KMS-11 (cell line): ENCODE data around the gene ASS1.

Experiments used
- H2AFZ ChIP-seq: fragments of 200-600 bp; sonication (generic); 2 replicates; pipeline ENCODE4 v1.6.1; 2016; ENCODE audit warnings: antibody characterized with exemption, mixed run types, low read depth
- H3K27ac ChIP-seq: fragments of 200-600 bp; sonication (generic); 2 replicates; pipeline ENCODE4 v1.6.1; 2016; ENCODE audit warnings: mild to moderate bottlenecking, mixed run types
- H3K27me3 ChIP-seq: fragments of 200-600 bp; sonication (generic); 2 replicates; pipeline ENCODE4 v1.6.1; 2017; ENCODE audit warnings: mild to moderate bottlenecking, low read depth, mixed run types, moderate library complexity; ENCODE audit not compliant: insufficient read depth
- H3K36me3 ChIP-seq: fragments of 200-600 bp; sonication (generic); 2 replicates; pipeline ENCODE4 v1.6.1; 2017; ENCODE audit warnings: mild to moderate bottlenecking, mixed run types; ENCODE audit not compliant: insufficient read depth
- H3K4me1 ChIP-seq: fragments of 200-600 bp; sonication (generic); 2 replicates; pipeline ENCODE4 v1.6.1; 2016; ENCODE audit warnings: mild to moderate bottlenecking, low read depth, mixed run types; ENCODE audit not compliant: poor library complexity, severe bottlenecking
- H3K4me2 ChIP-seq: fragments of 200-600 bp; sonication (generic); 2 replicates; pipeline ENCODE4 v1.7.0; 2016; ENCODE audit warnings: mild to moderate bottlenecking, mixed run types
- H3K4me3 ChIP-seq: fragments of 200-600 bp; sonication (generic); IDR thresholded peaks from 2 replicates; pipeline ENCODE4 v1.6.1; 2017; ENCODE audit warnings: low read depth, low read length, mixed read lengths; ENCODE audit not compliant: insufficient read depth
- H3K79me2 ChIP-seq: fragments of 200-600 bp; sonication (generic); 2 replicates; pipeline ENCODE4 v1.6.1; 2016; ENCODE audit warnings: low read depth, mixed run types; ENCODE audit not compliant: insufficient read depth
- H3K9ac ChIP-seq: fragments of 200-600 bp; sonication (generic); 2 replicates; pipeline ENCODE4 v1.6.1; 2016; ENCODE audit warnings: mild to moderate bottlenecking, mixed run types
- H4K20me1 ChIP-seq: fragments of 200-600 bp; sonication (generic); 2 replicates; pipeline ENCODE4 v1.6.1; 2016; ENCODE audit warnings: mild to moderate bottlenecking, mixed run types; ENCODE audit not compliant: insufficient read depth
- TF ChIP-seq, protein P1 (sequence below): fragments of 200-600 bp; sonication (generic); conservative IDR thresholded peaks from 2 replicates; pipeline ENCODE4 v1.6.1; 2017; ENCODE audit warnings: low read depth, mild to moderate bottlenecking, antibody characterized with exemption, low read length, moderate library complexity, mixed read lengths

ASS1 gene

DNA sequence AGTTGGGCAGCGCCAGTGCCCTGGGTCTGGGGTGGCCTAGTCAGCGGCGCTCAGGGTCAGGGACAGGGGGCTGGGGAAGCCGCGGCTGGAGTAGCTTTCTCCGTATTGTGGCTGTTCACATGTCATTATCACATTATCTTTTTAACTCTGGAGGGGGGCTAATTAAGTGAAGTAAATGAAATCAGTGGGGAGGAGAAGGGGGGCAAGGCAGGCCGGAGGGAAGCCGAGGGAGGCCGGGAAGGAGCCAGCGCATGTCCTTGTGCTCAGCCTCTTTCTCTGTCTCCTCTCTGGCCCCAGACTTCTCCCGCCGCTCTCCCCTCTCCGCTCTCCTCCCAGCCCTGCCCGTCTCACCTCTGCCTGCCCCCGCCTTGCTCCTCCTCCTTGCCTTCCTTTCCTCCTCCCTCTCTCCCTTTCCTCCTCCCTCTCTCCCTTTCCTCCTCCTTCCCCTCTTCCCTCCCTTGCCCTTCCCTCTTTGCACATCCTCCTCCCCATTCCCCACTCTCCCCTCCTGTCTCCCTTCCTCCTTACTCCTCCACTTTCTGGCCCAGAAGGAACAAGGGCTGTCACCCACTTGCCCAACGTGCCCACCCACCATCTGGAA is 38.7 kb downstream of the ASS1 start:
- H3K27ac ChIP-seq = no peak overlapping the region
- H4K20me1 ChIP-seq = no peaks in the 10 kb centered on the region
- no peaks in the 10 kb centered on the region for H3K4me1 ChIP-seq
- no peak overlapping the region for H3K4me3 ChIP-seq
- no peak overlapping the region for H3K9ac ChIP-seq
- no peaks in the 10 kb centered on the region for H3K79me2 ChIP-seq
- H3K27me3 ChIP-seq = peaks cover 57% of the 10 kb centered on the region
- H3K4me2 ChIP-seq = no peak overlapping the region
- no peaks in the 10 kb centered on the region for H3K36me3 ChIP-seq
- TF ChIP-seq, protein P1, sequence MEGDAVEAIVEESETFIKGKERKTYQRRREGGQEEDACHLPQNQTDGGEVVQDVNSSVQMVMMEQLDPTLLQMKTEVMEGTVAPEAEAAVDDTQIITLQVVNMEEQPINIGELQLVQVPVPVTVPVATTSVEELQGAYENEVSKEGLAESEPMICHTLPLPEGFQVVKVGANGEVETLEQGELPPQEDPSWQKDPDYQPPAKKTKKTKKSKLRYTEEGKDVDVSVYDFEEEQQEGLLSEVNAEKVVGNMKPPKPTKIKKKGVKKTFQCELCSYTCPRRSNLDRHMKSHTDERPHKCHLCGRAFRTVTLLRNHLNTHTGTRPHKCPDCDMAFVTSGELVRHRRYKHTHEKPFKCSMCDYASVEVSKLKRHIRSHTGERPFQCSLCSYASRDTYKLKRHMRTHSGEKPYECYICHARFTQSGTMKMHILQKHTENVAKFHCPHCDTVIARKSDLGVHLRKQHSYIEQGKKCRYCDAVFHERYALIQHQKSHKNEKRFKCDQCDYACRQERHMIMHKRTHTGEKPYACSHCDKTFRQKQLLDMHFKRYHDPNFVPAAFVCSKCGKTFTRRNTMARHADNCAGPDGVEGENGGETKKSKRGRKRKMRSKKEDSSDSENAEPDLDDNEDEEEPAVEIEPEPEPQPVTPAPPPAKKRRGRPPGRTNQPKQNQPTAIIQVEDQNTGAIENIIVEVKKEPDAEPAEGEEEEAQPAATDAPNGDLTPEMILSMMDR = no peak
- no peak overlapping the region for H2AFZ ChIP-seq

DNA sequence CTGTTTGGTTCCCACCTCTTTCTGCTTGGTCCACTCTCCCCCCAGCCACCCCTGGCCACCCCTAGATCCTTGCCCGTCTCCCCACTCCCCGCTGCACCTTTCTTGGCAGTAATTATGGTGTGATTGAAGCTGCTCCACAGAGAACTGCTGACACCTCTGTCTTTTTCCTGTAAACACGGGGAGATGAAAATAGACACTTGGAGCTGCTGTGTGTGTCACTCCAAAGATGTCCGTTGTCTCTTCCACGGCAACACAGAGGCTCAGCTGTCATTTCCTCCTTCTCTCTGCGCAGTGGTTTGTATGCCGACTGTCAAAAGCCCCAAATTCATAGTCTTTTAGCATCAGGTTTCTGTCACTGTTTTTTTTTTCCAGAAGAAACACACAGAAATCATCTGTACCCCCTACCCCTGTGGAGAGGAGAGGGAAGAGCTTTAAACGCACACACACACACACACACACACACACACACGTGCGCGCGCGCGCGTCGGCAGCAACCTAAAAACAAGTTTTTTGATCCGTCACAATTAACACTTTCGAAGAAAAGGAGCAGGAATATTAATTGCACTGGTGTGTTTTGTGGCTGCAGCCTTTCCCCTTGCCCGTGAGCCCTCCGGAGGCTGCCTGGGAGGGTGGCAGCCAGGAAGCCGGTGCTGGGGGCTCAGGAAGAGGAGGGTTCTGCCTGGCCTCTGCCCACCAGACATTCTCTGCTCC is 39.8 kb downstream of the ASS1 start:
- Histone ChIP-seq H3K9ac (no peak overlapping the region), H3K4me3 (no peak overlapping the region), H4K20me1 (no peaks in the 10 kb centered on the region), H3K79me2 (no peaks in the 10 kb centered on the region), H3K27me3 (peaks cover 54% of the 10 kb centered on the region), H3K4me2 (no peak overlapping the region), H3K4me1 (no peaks in the 10 kb centered on the region), H3K36me3 (no peaks in the 10 kb centered on the region), H2AFZ (no peak overlapping the region), H3K27ac (no peak overlapping the region)
- TF ChIP-seq, protein P1 = no peak

GRCh38 chr9:130486103-130486502 is 41.3 kb downstream of the ASS1 start:
- Histone ChIP-seq H3K4me1 (no peaks in the 10 kb centered on the region), H3K4me3 (no peak overlapping the region), H4K20me1 (no peaks in the 10 kb centered on the region), H3K27me3 (peaks cover 52% of the 10 kb centered on the region), H3K4me2 (no peak overlapping the region), H3K79me2 (no peaks in the 10 kb centered on the region), H2AFZ (no peak overlapping the region), H3K27ac (no peak overlapping the region), H3K36me3 (no peaks in the 10 kb centered on the region), H3K9ac (no peak overlapping the region)
- TF ChIP-seq, protein P1 = no peak

DNA sequence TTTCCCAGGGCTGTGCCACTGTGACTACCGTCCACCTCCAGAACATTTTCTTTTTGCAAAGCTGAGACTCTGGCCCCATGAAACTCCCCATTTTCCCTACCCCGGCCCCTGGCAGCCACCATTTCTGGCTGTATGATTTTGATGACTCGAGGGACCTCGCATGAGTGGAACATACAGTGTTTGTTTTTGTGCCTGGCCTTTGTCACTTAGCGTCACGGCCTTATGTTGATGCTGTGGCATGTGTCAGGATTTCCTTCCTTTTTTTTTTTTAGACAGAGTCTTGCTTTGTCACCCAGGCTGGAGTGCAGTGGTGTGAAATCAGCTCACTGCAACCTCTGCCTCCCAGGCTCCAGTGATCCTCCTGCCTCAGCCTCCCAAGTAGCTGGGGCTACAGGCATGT is 42.7 kb downstream of the ASS1 start:
- Histone ChIP-seq H4K20me1 (no peaks in the 10 kb centered on the region), H2AFZ (no peak overlapping the region), H3K4me2 (no peak overlapping the region), H3K27ac (no peak overlapping the region), H3K79me2 (no peaks in the 10 kb centered on the region), H3K36me3 (no peaks in the 10 kb centered on the region), H3K27me3 (peaks cover 44% of the 10 kb centered on the region), H3K9ac (no peak overlapping the region), H3K4me3 (no peak overlapping the region), H3K4me1 (no peaks in the 10 kb centered on the region)
- TF ChIP-seq, protein P1 = no peak
